Psoas muscle (tissue), 8 donors: ENCODE results near the gene FAM209A. TPM values are rescaled to one million over a fixed set of nuclear protein-coding genes. Genes with fewer than 3 reads are reported as not detected.

Experiments
- ATAC-seq, 4 donors: fragments of 200-7000 bp; cut with Tn5 transposase; one replicate each; pipeline ENCODE4 v1.9.1; 2020; ENCODE audit warnings: moderate library complexity in 3 of 4, mild to moderate bottlenecking in 2 of 4
- DNase-seq, 2 donors: peaks; one replicate each; pipeline ENCODE4 v3.0.0-alpha.2; 2020
- H3K27ac ChIP-seq: fragments of 200-600 bp; one replicate; pipeline ENCODE4 v1.8.0; 2022
- H3K27me3 ChIP-seq, 3 donors: fragments of 200-600 bp in 1 of 3; one replicate each; pipeline versions ENCODE4 v1.6.1 to v1.8.0; 2013 to 2022; ENCODE audit warnings: low read length in 2 of 3, mild to moderate bottlenecking in 2 of 3, moderate library complexity in 1 of 3; ENCODE audit not compliant: insufficient read depth in 3 of 3
- H3K36me3 ChIP-seq, 2 donors: fragments of 200-600 bp in 1 of 2; one replicate each; pipeline versions ENCODE4 v1.6.1 to v1.8.0; 2013 to 2022; ENCODE audit warnings: low read depth in 1 of 2, mild to moderate bottlenecking in 1 of 2, moderate library complexity in 1 of 2; ENCODE audit not compliant: insufficient read depth in 1 of 2
- H3K4me1 ChIP-seq: fragments of 200-600 bp; one replicate; pipeline ENCODE4 v1.8.0; 2022
- H3K4me3 ChIP-seq: fragments of 200-600 bp; one replicate; pipeline ENCODE4 v1.8.0; 2022; ENCODE audit warnings: mild to moderate bottlenecking
- H3K9me3 ChIP-seq: fragments of 200-600 bp; one replicate; pipeline ENCODE4 v1.8.0; 2022
- CTCF ChIP-seq: fragments of 200-600 bp; IDR thresholded peaks from one replicate; pipeline ENCODE4 v1.8.0; 2022; ENCODE audit warnings: antibody characterized with exemption
- WGBS, 3 donors: extraction: QIAGEN DNeasy Blood & Tissue Kit; methylation state at CpG; one replicate each; pipeline versions ENCODE4 v1.1.6 to v1.1.7; 2013; 5-methylcytosine and 5-hydroxymethylcytosine counted together
- intact Hi-C, 2 donors: fragments of 100-400 bp; cut with DNase I; formaldehyde crosslinking; loops; one replicate each; pipeline versions ENCODE4 v1.11.0 to v1.14.2; 2022
- polyA plus RNA-seq, 3 donors: library from polyadenylated mRNA; stranded (reverse); fragments of 200-250 nt; gene quantifications; one replicate each; pipeline ENCODE4 v1.2.3, GENCODE V29; 2013
- total RNA-seq, 4 donors: library from RNA; stranded (reverse); fragmentation: NEBNext Ultra II Directional in 2 of 4; extraction: Animal tissue kit (Norgen Biotek cat#: 25700) in 2 of 4; gene quantifications; one replicate each; pipeline versions ENCODE4 v1.2.1 to v1.2.4, GENCODE V29; 2021 to 2023
- donor health status: healthy with polysubstance abuse.
- donor health status: DM: no; HTN: no; CAD: no; lungs with moderate emphysema.
- donor health status: Bipolar disorder and iron deficiency.
- donor health status: healthy.
- donor health status: DM: yes; HTN: yes; CAD: no.
- donor health status: DM: no; HTN: no; CAD: no.
- donor health status: DM: no; HTN: no; CAD: no.
- donor health status: DM: yes; HTN: yes; CAD: no.

FAM209A gene
- total and polyA plus RNA-seq, 7 donors = 0.08 to 0.38 (median 0.23) TPM; not detected in 4

GRCh38 chr20:56503916-56504315 is 20.6 kb upstream of the FAM209A start:
- intact Hi-C loops = no loop called here
- DNase-seq = no peak
- no peak for ATAC-seq
- 89 to 97% (median 95%) methylated on average over 8 of the region's 8 CpGs for WGBS, 3 donors
- Histone ChIP-seq H3K4me1 (no peaks in the 10 kb centered on the region), H3K9me3 (no peaks in the 10 kb centered on the region), H3K4me3 (no peak overlapping the region), H3K27ac (no peak overlapping the region), H3K36me3 (peaks cover 0 to 16% of the 10 kb centered on the region in 2 donors), H3K27me3 (no peaks in the 10 kb centered on the region)
- no peak for TF ChIP-seq CTCF

GRCh38 chr20:56504373-56505005 is 20.1 kb upstream of the FAM209A start:
- Histone ChIP-seq H3K4me1 (no peaks in the 10 kb centered on the region), H3K9me3 (no peaks in the 10 kb centered on the region), H3K36me3 (peaks cover 0 to 16% of the 10 kb centered on the region in 2 donors), H3K4me3 (no peak overlapping the region), H3K27ac (no peak overlapping the region), H3K27me3 (no peaks in the 10 kb centered on the region)
- no peak for DNase-seq
- no peak for TF ChIP-seq CTCF
- no peak for ATAC-seq
- intact Hi-C loops = no loop called here
- 84 to 91% (median 90%) methylated on average over 9 of the region's 9 CpGs for WGBS, 3 donors

GRCh38 chr20:56506103-56506502 is 18.4 kb upstream of the FAM209A start:
- no peak for DNase-seq
- no peak overlapping the region for H3K27ac ChIP-seq
- no peaks in the 10 kb centered on the region for H3K4me1 ChIP-seq
- no peak for TF ChIP-seq CTCF
- H3K27me3 ChIP-seq = no peaks in the 10 kb centered on the region
- no peak for ATAC-seq
- WGBS, 3 donors = 62 to 71% (median 65%) methylated on average over 3 of the region's 3 CpGs
- H3K36me3 ChIP-seq = peaks cover 0 to 16% of the 10 kb centered on the region in 2 donors
- intact Hi-C loops = no loop called here
- no peaks in the 10 kb centered on the region for H3K9me3 ChIP-seq
- no peak overlapping the region for H3K4me3 ChIP-seq

- intact Hi-C loops = no loop called here
- ATAC-seq (no peak), DNase-seq (no peak)
- Histone ChIP-seq H3K27ac (no peak overlapping the region), H3K4me3 (no peak overlapping the region), H3K27me3 (no peaks in the 10 kb centered on the region), H3K36me3 (peaks cover 0 to 45% of the 10 kb centered on the region in 2 donors), H3K9me3 (no peaks in the 10 kb centered on the region), H3K4me1 (no peaks in the 10 kb centered on the region)
- WGBS, 3 donors = 93 to 96% (median 94%) methylated on average over 10 of the region's 10 CpGs
- TF ChIP-seq CTCF = no peak
These were observed 12.6 kb upstream of the FAM209A start for GRCh38 chr20:56511926-56512325.
